Upper lobe of left lung (tissue), 4 donors: ENCODE measurements around the gene ACTL7B.

Experiments used
- POLR2A ChIP-seq, 4 donors: fragments of 450-650 bp; IDR thresholded peaks; one replicate each; pipeline ENCODE4 v1.5.1; 2016 to 2017; ENCODE audit warnings: antibody characterized with exemption in 4 of 4, mild to moderate bottlenecking in 2 of 4
- TF ChIP-seq, protein P1 (sequence below), 6 experiments: fragments of 450-650 bp in 4 of 6; fragments of 200-600 bp in 2 of 6; sonication (generic) in 2 of 6; IDR thresholded peaks; one replicate each; pipeline ENCODE4 v1.5.1; 2016 to 2019; ENCODE audit warnings: antibody characterized with exemption in 6 of 6

DNA sequence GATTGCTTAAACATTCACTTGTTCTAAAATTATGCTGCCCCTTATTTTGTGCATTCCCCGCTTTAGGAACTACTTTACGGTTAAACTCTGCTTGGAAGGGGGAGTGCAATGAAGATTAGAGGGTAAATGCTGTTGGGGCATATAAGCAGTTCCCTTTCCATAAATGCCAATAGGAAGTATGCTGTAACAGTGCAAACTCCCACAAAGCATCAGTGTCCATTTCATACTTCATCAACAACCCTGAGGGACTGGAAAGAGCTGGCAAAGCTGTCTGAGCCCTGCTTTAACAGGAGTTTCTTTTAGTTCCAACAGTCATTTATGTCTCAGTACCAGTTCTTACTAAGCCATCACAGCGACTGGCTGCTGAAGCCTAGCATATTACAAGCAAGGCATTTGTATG lies 8.1 kb upstream of the ACTL7B start:
- TF ChIP-seq POLR2A (IDR thresholded peaks at IDR 0.05): no peak
- TF ChIP-seq, protein P1, sequence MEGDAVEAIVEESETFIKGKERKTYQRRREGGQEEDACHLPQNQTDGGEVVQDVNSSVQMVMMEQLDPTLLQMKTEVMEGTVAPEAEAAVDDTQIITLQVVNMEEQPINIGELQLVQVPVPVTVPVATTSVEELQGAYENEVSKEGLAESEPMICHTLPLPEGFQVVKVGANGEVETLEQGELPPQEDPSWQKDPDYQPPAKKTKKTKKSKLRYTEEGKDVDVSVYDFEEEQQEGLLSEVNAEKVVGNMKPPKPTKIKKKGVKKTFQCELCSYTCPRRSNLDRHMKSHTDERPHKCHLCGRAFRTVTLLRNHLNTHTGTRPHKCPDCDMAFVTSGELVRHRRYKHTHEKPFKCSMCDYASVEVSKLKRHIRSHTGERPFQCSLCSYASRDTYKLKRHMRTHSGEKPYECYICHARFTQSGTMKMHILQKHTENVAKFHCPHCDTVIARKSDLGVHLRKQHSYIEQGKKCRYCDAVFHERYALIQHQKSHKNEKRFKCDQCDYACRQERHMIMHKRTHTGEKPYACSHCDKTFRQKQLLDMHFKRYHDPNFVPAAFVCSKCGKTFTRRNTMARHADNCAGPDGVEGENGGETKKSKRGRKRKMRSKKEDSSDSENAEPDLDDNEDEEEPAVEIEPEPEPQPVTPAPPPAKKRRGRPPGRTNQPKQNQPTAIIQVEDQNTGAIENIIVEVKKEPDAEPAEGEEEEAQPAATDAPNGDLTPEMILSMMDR (IDR thresholded peaks at IDR 0.05): no peak
